ENCODE measurements around the gene MOK.

Gene MOK

GRCh38 chr14:102180248-102180998 is 124.5 kb downstream of the MOK start:
- no peak for DNase-seq (ENCODE audit: low read depth)

Data from GM04503 (cell line).